ENCODE data around the gene OSBPL10.

GRCh38 chr3:31896026-31896425 is 85.0 kb downstream of the OSBPL10 start:
- TF ChIP-seq CTCF (IDR thresholded peaks at IDR 0.05; ENCODE audit: low read length) (no peak), EZH2 (IDR thresholded peaks at IDR 0.05; ENCODE audit: borderline replicate concordance, low read length) (no peak)

Measured in OCI-LY1 (cell line).